Coronary artery (tissue), 2 donors: Measurements from ENCODE around the gene DLG2.

Source experiments
- DNase-seq: peaks from one replicate; pipeline ENCODE4 v3.0.0-alpha.2; 2017; ENCODE audit warnings: low spot score
- H3K27ac ChIP-seq, 2 donors: fragments of 200-600 bp; sonication (generic); one replicate each; pipeline ENCODE4 v1.5.1; 2016 to 2019
- H3K4me3 ChIP-seq: fragments of 200-600 bp; sonication (generic); 2 replicates; pipeline ENCODE4 v1.5.1; 2016; ENCODE audit warnings: mild to moderate bottlenecking, moderate library complexity
- CTCF ChIP-seq: fragments of 200-600 bp; sonication (generic); IDR thresholded peaks from one replicate; pipeline ENCODE4 v1.5.1; 2019; ENCODE audit warnings: antibody characterized with exemption

The DLG2 gene

GRCh38 chr11:84819537-84819936 is 807.6 kb downstream of the DLG2 start:
- no peak for DNase-seq
- Histone ChIP-seq H3K27ac (no peak overlapping the region), H3K4me3 (no peak overlapping the region)
- no peak for TF ChIP-seq CTCF

GRCh38 chr11:84819128-84819527 is 808.0 kb downstream of the DLG2 start:
- no peak overlapping the region for H3K27ac ChIP-seq
- no peak for TF ChIP-seq CTCF

GRCh38 chr11:84817998-84818397 is 809.1 kb downstream of the DLG2 start:
- no peak overlapping the region for H3K27ac ChIP-seq

More at GRCh38 chr11:84819128-84819527, 808.0 kb downstream of the DLG2 start:
- no peak for DNase-seq
- no peak overlapping the region for H3K4me3 ChIP-seq

GRCh38 chr11:84812471-84812969 is 814.6 kb downstream of the DLG2 start:
- Histone ChIP-seq H3K27ac (no peak overlapping the region), H3K4me3 (no peak overlapping the region)
- DNase-seq = no peak
- TF ChIP-seq CTCF = no peak

More at GRCh38 chr11:84817998-84818397, 809.1 kb downstream of the DLG2 start:
- no peak for TF ChIP-seq CTCF
- no peak for DNase-seq
- no peak overlapping the region for H3K4me3 ChIP-seq

- no peak for TF ChIP-seq CTCF
Measured at GRCh38 chr11:84806354-84806753, 820.8 kb downstream of the DLG2 start.

GRCh38 chr11:84804041-84804440 is 823.1 kb downstream of the DLG2 start:
- no peak for TF ChIP-seq CTCF
- Histone ChIP-seq H3K27ac (no peak overlapping the region), H3K4me3 (no peak overlapping the region)
- no peak for DNase-seq

More at GRCh38 chr11:84806354-84806753, 820.8 kb downstream of the DLG2 start:
- H3K27ac ChIP-seq = no peak overlapping the region
- H3K4me3 ChIP-seq = no peak overlapping the region
- no peak for DNase-seq

- TF ChIP-seq CTCF = no peak
- no peak overlapping the region for H3K4me3 ChIP-seq
- no peak for DNase-seq
- H3K27ac ChIP-seq = no peak overlapping the region
Measured at GRCh38 chr11:84800755-84801346, 826.3 kb downstream of the DLG2 start.
